K562 (cell line): ENCODE results near the gene SPTBN2. TPM values are rescaled to one million over a fixed set of nuclear protein-coding genes. Genes with fewer than 3 reads are reported as not detected.

Source experiments
- EGR1 ChIP-seq: fragments of 450-650 bp; conservative IDR thresholded peaks from 2 replicates; pipeline ENCODE4 v1.6.1; 2017; ENCODE audit warnings: mild to moderate bottlenecking
- GATAD2B ChIP-seq: fragments of 450-650 bp; IDR thresholded peaks from 2 replicates; pipeline ENCODE4 v1.6.1; 2017; ENCODE audit warnings: mild to moderate bottlenecking, borderline replicate concordance
- ZBTB7A ChIP-seq: IDR thresholded peaks from 2 replicates; pipeline ENCODE4 v1.6.1; 2011; ENCODE audit warnings: low read depth, mild to moderate bottlenecking, low read length, moderate library complexity, borderline replicate concordance; ENCODE audit not compliant: control insufficient read depth
- polyA plus RNA-seq, 8 experiments: library from polyadenylated mRNA; depleted of rRNA in 4 of 8; stranded (reverse) in 5 of 8; unstranded in 3 of 8; fragments of >200 nt; fragmentation: Nextera tagmentation in 2 of 8; fragmentation: Illumina TruSeq in 1 of 8; extraction: Ambion mirVana in 2 of 8; extraction: Trizol in 1 of 8; gene quantifications; 2 replicates each; pipeline versions ENCODE4 v1.2.1 to v1.2.3, GENCODE V29; 2011 to 2014; ENCODE audit warnings: inconsistent platforms in 1 of 8, missing spikeins in 1 of 8
- total RNA-seq, 7 experiments: library from RNA; depleted of rRNA in 6 of 7; stranded (reverse); fragments of >200 nt in 6 of 7; fragmentation: Illumina TruSeq in 2 of 7; extraction: Trizol in 2 of 7; gene quantifications; 2 replicates each; pipeline versions ENCODE4 v1.2.1 to v1.2.3, GENCODE V29; 2011 to 2021; ENCODE audit warnings: low replicate concordance in 1 of 7
- TF ChIP-seq, protein P1 (sequence below), 2 experiments: fragments of 450-650 bp in 1 of 2; sonication (generic) in 1 of 2; formaldehyde crosslinking in 1 of 2; IDR thresholded peaks; 2 replicates each; pipeline versions ENCODE4 v1.7.1 to v1.9.0; 2016 to 2022; ENCODE audit warnings: inconsistent platforms in 1 of 2, mild to moderate bottlenecking in 1 of 2, missing genetic modification reagents in 1 of 2
- TF ChIP-seq, protein P2 (sequence below): fragments of 250-450 bp; sonication (Bioruptor Pico); IDR thresholded peaks from 2 replicates; pipeline ENCODE4 v1.4.0; 2020; ENCODE audit warnings: mild to moderate bottlenecking
- TF ChIP-seq, protein P3 (sequence below): IDR thresholded peaks from 2 replicates; pipeline ENCODE4 v1.6.1; 2011; ENCODE audit warnings: borderline replicate concordance, low read depth, mild to moderate bottlenecking, moderate library complexity, low read length; ENCODE audit not compliant: insufficient read depth, poor library complexity, severe bottlenecking
- TF ChIP-seq, protein P4 (sequence below), 3 experiments: fragments of 200-800 bp in 1 of 3; sonication (Bioruptor generic) in 1 of 3; sonication (generic) in 1 of 3; formaldehyde crosslinking in 1 of 3; IDR thresholded peaks; 2 replicates each; pipeline versions ENCODE4 v1.6.1 to v1.8.0; 2016 to 2022; ENCODE audit warnings: mild to moderate bottlenecking in 2 of 3, missing compliant biosample characterization in 2 of 3, missing genetic modification characterization in 2 of 3, missing genetic modification reagents in 1 of 3

SPTBN2 gene
- total and polyA plus RNA-seq, 9 of the 15 experiments (the other 6 are each of a cell fraction or from before 2014, with no cell fraction given): 0.38 to 56.5 (median 19.7) TPM

DNA sequence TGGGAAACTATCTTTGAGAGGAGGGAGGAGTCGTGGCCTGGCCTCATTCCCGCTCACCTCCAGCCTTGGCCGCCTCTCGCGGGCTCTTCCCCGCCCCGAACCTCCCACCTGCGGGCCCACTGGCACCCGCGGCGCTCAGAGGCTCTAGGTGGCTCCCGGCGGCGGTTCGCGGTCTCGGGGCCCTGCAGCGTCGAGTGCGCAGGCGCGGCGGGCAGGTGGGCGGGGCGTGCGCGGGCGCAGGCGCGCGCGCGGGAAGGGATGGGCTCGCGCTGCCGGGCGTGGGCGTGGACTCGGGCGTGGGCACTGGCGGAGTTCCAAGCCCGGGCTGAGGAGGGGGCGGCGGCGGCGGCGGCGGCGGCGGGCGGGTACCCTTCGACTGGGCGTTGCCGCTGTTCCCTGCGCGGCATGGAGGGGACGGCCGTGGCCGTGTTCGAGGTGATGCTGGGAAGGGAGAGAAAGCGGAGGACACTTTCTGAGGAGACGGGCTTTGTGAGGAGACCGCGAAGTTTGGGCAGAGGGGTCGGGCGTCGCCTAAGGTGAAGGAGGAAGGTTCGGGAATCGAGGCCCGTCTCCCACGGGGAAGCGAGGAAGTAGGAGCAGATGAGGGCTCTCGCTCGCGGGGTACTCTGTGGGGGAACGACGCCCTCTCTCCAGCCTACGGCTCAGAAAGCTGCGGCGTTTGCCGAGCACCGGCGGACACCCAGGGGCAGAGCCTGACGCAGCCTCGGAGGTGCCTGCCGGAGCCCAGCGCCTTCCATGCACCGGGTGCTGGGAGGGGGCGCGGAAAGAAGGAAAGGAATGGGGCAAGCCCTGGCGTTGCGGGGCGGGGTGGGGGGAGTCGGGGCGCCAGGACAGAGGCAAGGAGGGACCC lies 15.7 kb upstream of the SPTBN2 start (continued):
- TF ChIP-seq, protein P1, sequence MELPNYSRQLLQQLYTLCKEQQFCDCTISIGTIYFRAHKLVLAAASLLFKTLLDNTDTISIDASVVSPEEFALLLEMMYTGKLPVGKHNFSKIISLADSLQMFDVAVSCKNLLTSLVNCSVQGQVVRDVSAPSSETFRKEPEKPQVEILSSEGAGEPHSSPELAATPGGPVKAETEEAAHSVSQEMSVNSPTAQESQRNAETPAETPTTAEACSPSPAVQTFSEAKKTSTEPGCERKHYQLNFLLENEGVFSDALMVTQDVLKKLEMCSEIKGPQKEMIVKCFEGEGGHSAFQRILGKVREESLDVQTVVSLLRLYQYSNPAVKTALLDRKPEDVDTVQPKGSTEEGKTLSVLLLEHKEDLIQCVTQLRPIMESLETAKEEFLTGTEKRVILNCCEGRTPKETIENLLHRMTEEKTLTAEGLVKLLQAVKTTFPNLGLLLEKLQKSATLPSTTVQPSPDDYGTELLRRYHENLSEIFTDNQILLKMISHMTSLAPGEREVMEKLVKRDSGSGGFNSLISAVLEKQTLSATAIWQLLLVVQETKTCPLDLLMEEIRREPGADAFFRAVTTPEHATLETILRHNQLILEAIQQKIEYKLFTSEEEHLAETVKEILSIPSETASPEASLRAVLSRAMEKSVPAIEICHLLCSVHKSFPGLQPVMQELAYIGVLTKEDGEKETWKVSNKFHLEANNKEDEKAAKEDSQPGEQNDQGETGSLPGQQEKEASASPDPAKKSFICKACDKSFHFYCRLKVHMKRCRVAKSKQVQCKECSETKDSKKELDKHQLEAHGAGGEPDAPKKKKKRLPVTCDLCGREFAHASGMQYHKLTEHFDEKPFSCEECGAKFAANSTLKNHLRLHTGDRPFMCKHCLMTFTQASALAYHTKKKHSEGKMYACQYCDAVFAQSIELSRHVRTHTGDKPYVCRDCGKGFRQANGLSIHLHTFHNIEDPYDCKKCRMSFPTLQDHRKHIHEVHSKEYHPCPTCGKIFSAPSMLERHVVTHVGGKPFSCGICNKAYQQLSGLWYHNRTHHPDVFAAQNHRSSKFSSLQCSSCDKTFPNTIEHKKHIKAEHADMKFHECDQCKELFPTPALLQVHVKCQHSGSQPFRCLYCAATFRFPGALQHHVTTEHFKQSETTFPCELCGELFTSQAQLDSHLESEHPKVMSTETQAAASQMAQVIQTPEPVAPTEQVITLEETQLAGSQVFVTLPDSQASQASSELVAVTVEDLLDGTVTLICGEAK (IDR thresholded peaks at IDR 0.05): 0 out of 2 replicates have a peak, but pooled peaks have one; percentile 16
- TF ChIP-seq, protein P1 (CRISPR knock-in tag; IDR thresholded peaks at IDR 0.05): no peak
- TF ChIP-seq, protein P2, sequence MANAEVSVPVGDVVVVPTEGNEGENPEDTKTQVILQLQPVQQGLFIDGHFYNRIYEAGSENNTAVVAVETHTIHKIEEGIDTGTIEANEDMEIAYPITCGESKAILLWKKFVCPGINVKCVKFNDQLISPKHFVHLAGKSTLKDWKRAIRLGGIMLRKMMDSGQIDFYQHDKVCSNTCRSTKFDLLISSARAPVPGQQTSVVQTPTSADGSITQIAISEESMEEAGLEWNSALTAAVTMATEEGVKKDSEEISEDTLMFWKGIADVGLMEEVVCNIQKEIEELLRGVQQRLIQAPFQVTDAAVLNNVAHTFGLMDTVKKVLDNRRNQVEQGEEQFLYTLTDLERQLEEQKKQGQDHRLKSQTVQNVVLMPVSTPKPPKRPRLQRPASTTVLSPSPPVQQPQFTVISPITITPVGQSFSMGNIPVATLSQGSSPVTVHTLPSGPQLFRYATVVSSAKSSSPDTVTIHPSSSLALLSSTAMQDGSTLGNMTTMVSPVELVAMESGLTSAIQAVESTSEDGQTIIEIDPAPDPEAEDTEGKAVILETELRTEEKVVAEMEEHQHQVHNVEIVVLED (CRISPR knock-in tag): peak; percentile 66; the same call in 1 of the 2 replicates
- TF ChIP-seq EGR1 (peak; percentile 82), ZBTB7A (peak; percentile 63; the same call in 1 of the 2 replicates), GATAD2B (peak; percentile 94)
- TF ChIP-seq, protein P3, sequence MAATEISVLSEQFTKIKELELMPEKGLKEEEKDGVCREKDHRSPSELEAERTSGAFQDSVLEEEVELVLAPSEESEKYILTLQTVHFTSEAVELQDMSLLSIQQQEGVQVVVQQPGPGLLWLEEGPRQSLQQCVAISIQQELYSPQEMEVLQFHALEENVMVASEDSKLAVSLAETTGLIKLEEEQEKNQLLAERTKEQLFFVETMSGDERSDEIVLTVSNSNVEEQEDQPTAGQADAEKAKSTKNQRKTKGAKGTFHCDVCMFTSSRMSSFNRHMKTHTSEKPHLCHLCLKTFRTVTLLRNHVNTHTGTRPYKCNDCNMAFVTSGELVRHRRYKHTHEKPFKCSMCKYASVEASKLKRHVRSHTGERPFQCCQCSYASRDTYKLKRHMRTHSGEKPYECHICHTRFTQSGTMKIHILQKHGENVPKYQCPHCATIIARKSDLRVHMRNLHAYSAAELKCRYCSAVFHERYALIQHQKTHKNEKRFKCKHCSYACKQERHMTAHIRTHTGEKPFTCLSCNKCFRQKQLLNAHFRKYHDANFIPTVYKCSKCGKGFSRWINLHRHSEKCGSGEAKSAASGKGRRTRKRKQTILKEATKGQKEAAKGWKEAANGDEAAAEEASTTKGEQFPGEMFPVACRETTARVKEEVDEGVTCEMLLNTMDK: peak; percentile 41
- TF ChIP-seq, protein P4, sequence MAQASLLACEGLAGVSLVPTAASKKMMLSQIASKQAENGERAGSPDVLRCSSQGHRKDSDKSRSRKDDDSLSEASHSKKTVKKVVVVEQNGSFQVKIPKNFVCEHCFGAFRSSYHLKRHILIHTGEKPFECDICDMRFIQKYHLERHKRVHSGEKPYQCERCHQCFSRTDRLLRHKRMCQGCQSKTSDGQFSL (CRISPR knock-in tag; IDR thresholded peaks at IDR 0.05): peak; percentile 64
- TF ChIP-seq, protein P4 (tag; IDR thresholded peaks at IDR 0.05): no peak
